Chondrocyte (in vitro differentiated cells): ENCODE measurements around the gene TSPYL1. TPM values are rescaled to one million over a fixed set of nuclear protein-coding genes. Genes with fewer than 3 reads are reported as not detected.

Source experiments
- DNase-seq: peaks from one replicate; pipeline ENCODE4 v3.0.0; 2021; ENCODE audit warnings: mixed read lengths, low spot score
- H3K27ac Mint-ChIP-seq: one replicate; pipeline ENCODE4 v1.8.0; 2021; ENCODE audit warnings: mild to moderate bottlenecking, moderate library complexity, mixed read lengths; ENCODE audit not compliant: unreplicated experiment
- H3K27me3 Mint-ChIP-seq: 2 replicates; pipeline ENCODE4 v1.8.0; 2021; ENCODE audit warnings: low read depth, mixed read lengths
- H3K36me3 Mint-ChIP-seq: 2 replicates; pipeline ENCODE4 v1.8.0; 2021; ENCODE audit warnings: low read depth, mixed read lengths
- H3K4me1 Mint-ChIP-seq: 2 replicates; pipeline ENCODE4 v1.8.0; 2021; ENCODE audit warnings: low read depth, mild to moderate bottlenecking, mixed read lengths
- H3K4me3 Mint-ChIP-seq: one replicate; pipeline ENCODE4 v1.8.0; 2021; ENCODE audit warnings: mild to moderate bottlenecking, moderate library complexity, mixed read lengths; ENCODE audit not compliant: unreplicated experiment
- H3K9me3 Mint-ChIP-seq: 2 replicates; pipeline ENCODE4 v1.8.0; 2021; ENCODE audit warnings: low read depth, mixed read lengths
- CTCF ChIP-seq: fragments of 200-600 bp; sonication (generic); IDR thresholded peaks from 2 replicates; pipeline ENCODE4 v1.5.0; 2021; ENCODE audit warnings: antibody characterized with exemption, mild to moderate bottlenecking, moderate library complexity
- total RNA-seq: library from RNA; stranded (reverse); gene quantifications from 3 replicates; pipeline ENCODE4 v1.2.1, GENCODE V29; 2021

TSPYL1 gene
- total RNA-seq, 1 donor from 2014 or later = 66.0 TPM

- H3K9me3 Mint-ChIP-seq = peaks cover 4% of the 10 kb centered on the region
- no peak for TF ChIP-seq CTCF
- no peaks in the 10 kb centered on the region for H3K27me3 Mint-ChIP-seq
- H3K36me3 Mint-ChIP-seq = peaks cover 3% of the 10 kb centered on the region
- no peak overlapping the region for H3K4me3 Mint-ChIP-seq
- no peak overlapping the region for H3K27ac Mint-ChIP-seq
- DNase-seq = no peak
- peaks cover 19% of the 10 kb centered on the region for H3K4me1 Mint-ChIP-seq
Measured at GRCh38 chr6:116298273-116298672, 18.5 kb upstream of the TSPYL1 start.

- no peak for DNase-seq
- no peaks in the 10 kb centered on the region for H3K27me3 Mint-ChIP-seq
- no peaks in the 10 kb centered on the region for H3K9me3 Mint-ChIP-seq
Measured at GRCh38 chr6:116292553-116292952, 12.8 kb upstream of the TSPYL1 start.

GRCh38 chr6:116291701-116292396 lies 12.1 kb upstream of the TSPYL1 start:
- H3K27ac Mint-ChIP-seq = no peak overlapping the region
- H3K4me3 Mint-ChIP-seq = no peak overlapping the region
- DNase-seq = no peak

More at GRCh38 chr6:116292553-116292952, 12.8 kb upstream of the TSPYL1 start:
- TF ChIP-seq CTCF = no peak
- Mint-ChIP-seq H3K4me1 (no peaks in the 10 kb centered on the region), H3K27ac (no peak overlapping the region), H3K36me3 (no peaks in the 10 kb centered on the region), H3K4me3 (no peak overlapping the region)

GRCh38 chr6:116290799-116291198 lies 11.1 kb upstream of the TSPYL1 start:
- H3K27ac Mint-ChIP-seq = no peak overlapping the region
- no peaks in the 10 kb centered on the region for H3K36me3 Mint-ChIP-seq
- H3K4me3 Mint-ChIP-seq = no peak overlapping the region
- H3K4me1 Mint-ChIP-seq = no peaks in the 10 kb centered on the region
- no peaks in the 10 kb centered on the region for H3K27me3 Mint-ChIP-seq
- DNase-seq = no peak
- no peak for TF ChIP-seq CTCF
- peaks cover under 1% of the 10 kb centered on the region for H3K9me3 Mint-ChIP-seq

More at GRCh38 chr6:116291701-116292396, 12.1 kb upstream of the TSPYL1 start:
- no peaks in the 10 kb centered on the region for H3K9me3 Mint-ChIP-seq
- no peaks in the 10 kb centered on the region for H3K4me1 Mint-ChIP-seq
- H3K27me3 Mint-ChIP-seq = no peaks in the 10 kb centered on the region
- no peaks in the 10 kb centered on the region for H3K36me3 Mint-ChIP-seq
- no peak for TF ChIP-seq CTCF

- Mint-ChIP-seq H3K36me3 (no peaks in the 10 kb centered on the region), H3K4me1 (no peaks in the 10 kb centered on the region), H3K27me3 (no peaks in the 10 kb centered on the region), H3K4me3 (no peak overlapping the region), H3K27ac (no peak overlapping the region), H3K9me3 (peaks cover 2% of the 10 kb centered on the region)
- no peak for DNase-seq
- no peak for TF ChIP-seq CTCF
Measured at GRCh38 chr6:116289876-116290275, 10.1 kb upstream of the TSPYL1 start.
